Caki2 (cell line): ENCODE results near the gene DLX1. TPM values are rescaled to one million over a fixed set of nuclear protein-coding genes. Genes with fewer than 3 reads are reported as not detected.
"Not testable (repeated sequence)": the region's sequence is repeated elsewhere in the genome, so short reads cannot be mapped to it uniquely, and the experiment has no call there.

Source experiments
- DNase-seq: peaks from one replicate; pipeline ENCODE4 v3.0.0-alpha.2; 2015; ENCODE audit warnings: low read depth
- in situ Hi-C: cut with HindIII; loops from 2 replicates; pipeline ENCODE4 v1.10.0; 2016; ENCODE audit warnings: low sequenced_read_pairs, low pct_unique_long_range_greater_than_20kb, mixed read lengths
- total RNA-seq: library from RNA; depleted of rRNA; stranded (reverse); fragments of >200 nt; shearing (Covaris generic); gene quantifications from 2 replicates; pipeline ENCODE4 v1.2.3, GENCODE V29; 2014; ENCODE audit warnings: low replicate concordance; rRNA removed

The DLX1 gene
- total RNA-seq, 1 experiment from 2014 or later, result 3.2 TPM

DNA sequence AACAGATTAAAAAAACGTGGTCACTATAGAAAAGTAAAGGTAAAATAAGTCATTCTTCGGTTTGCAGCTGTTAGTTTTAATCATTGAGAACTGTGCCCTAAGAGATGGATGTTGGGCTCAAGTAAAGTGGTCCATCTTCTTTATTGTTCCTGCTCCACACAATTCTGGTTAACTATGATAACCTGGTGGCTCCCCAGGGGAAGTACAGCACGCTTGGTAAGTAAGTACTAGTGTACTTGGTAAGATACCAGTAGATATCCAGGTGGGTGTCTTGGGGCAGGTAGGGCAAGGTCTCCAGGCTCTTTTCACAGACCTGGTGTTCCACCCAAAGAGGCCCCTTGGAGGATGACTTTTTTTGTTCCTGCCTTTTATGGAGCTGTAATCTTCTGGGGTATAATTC is 49.0 kb downstream of the DLX1 start:
- in situ Hi-C loops, result no loop called here
- DNase-seq, result no peak

- in situ Hi-C loops, result no loop called here
- no peak for DNase-seq
Observed at GRCh38 chr2:172135446-172135845, 50.1 kb downstream of the DLX1 start.

DNA sequence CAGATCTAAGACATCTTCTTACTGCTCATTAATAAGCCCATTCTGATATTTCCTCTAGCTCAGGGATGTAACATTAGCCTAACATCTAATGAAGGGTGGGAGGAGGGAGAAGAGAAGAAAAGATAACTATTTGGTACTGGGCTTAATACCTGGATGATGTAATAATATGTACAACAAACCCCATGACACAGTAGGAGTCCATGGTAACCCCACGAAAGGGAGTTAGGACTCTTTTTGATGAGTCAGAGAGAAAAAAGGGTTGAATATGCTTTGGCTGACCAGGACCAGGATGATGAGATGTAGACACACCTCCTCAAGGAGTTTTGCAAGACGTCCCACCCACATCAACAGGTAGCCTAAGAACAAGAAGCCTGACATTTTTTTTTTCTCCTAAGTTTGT is 51.8 kb downstream of the DLX1 start:
- in situ Hi-C loops, result no loop called here

DNA sequence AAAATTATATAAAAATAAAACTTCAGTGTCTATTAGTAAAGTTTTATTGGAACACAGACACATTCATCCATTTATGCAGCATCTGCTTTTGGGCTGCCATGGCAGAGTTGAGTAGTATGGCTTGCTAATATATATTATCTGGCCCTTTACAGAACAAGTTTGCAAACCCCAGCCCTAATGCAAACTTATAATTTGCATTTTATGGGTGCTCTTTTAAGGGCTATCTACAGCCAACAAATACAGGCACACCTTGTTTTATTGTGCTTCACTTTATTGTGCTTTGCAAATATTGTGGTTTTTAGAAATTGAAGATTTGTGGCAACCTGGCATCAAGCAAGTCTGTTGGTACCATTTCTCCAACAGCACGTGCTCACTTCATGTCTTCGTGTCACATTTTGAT is 52.6 kb downstream of the DLX1 start:
- no peak for DNase-seq
- in situ Hi-C loops, result no loop called here

More for the DNA sequence above, 51.8 kb downstream of the DLX1 start:
- DNase-seq, result no peak

- in situ Hi-C loops, result not testable (repeated sequence)
Observed at GRCh38 chr2:172138727-172139126, 53.4 kb downstream of the DLX1 start.

More at GRCh38 chr2:172138727-172139126, 53.4 kb downstream of the DLX1 start:
- not testable (repeated sequence) for DNase-seq

Other genes starting within 250 kb of the DLX1 start
- 12.3 and 19.3 TPM in 2 replicates for gene SLC25A12, start 191.3 kb upstream of the DLX1 start, total RNA-seq
- 44.0 and 47.9 TPM in 2 replicates for gene HAT1, start 163.0 kb upstream of the DLX1 start, total RNA-seq
- gene METAP1D, start 85.6 kb upstream of the DLX1 start, total RNA-seq, result 4.3 and 22.9 TPM in 2 replicates
- 1.4 TPM in 1 of 2 replicates, not detected in the other for gene DLX2, start 17.4 kb downstream of the DLX1 start, total RNA-seq